A673 (cell line): ENCODE measurements around the gene ZFYVE19.

Experiments used
- CTCF ChIP-seq: fragments of 300-800, 200-600 bp; sonication (generic); conservative IDR thresholded peaks from 2 replicates; pipeline ENCODE4 v1.5.1; 2017; ENCODE audit warnings: low read depth, mild to moderate bottlenecking, antibody characterized with exemption, low read length, moderate library complexity, mixed read lengths
- EZH2 ChIP-seq: fragments of 200-600 bp; sonication (generic); IDR thresholded peaks from 2 replicates; pipeline ENCODE4 v1.6.1; 2017; ENCODE audit warnings: borderline replicate concordance, low read depth, mild to moderate bottlenecking, mixed read lengths, antibody characterized with exemption, low read length; ENCODE audit not compliant: poor library complexity, severe bottlenecking

DNA sequence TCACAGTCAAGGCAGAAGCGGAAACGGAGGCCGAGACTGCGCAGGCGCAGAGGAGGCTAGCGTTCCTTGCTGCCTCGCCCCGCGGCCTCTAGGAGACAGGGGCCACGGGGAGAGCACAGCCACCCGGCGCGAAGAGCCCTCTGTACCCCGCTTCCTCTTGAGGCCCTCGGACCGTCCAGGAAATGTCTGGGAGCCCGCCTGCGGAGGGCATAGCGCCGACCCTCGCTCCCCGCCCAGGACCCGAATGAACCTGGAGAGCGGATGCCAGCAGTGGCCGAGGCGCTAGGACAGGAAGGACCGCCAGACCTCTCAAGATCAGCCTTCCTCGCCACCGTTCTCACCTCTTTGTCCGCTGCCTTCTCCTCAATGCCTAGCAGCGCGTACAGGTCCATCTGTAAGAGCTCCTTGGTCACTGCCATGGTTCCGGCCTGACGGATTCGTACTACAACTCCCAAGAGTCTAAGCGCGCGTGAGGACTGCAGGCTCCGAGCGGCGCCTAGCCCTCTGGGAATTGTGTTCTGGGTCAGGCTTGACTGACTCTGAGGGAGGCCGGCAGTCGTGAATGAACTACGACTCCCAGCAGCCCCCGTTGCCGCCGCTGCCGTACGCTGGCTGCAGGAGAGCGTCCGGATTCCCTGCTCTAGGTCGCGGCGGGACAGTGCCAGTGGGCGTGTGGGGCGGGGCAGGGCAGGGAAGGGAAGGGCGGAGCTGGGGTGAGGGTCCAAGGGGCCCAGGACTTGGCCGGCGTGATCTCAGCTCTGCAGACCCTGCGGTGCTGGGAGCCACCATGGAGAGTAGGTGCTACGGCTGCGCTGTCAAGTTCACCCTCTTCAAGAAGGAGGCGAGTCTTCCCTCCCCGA, at the start of gene ZFYVE19, which contains the start of gene DNAJC17:
- no peak; the same call in 1 of the 2 replicates for TF ChIP-seq CTCF
- TF ChIP-seq EZH2, result no peak
